ACC112 (cell line): ENCODE measurements around the gene DENND4A.

Experiments used
- H2AFZ ChIP-seq: fragments of 200-600 bp; sonication (generic); one replicate; pipeline ENCODE4 v1.6.0; 2017; ENCODE audit warnings: antibody characterized with exemption, low read length; ENCODE audit not compliant: unreplicated experiment
- H3K27ac ChIP-seq: fragments of 200-600 bp; sonication (generic); 2 replicates; pipeline ENCODE4 v1.5.1; 2014; ENCODE audit warnings: low read depth, mild to moderate bottlenecking, antibody characterized with exemption, low read length, moderate library complexity
- H3K27me3 ChIP-seq: fragments of 200-600 bp; sonication (generic); 2 replicates; pipeline ENCODE4 v1.6.1; 2014; ENCODE audit warnings: mild to moderate bottlenecking, antibody characterized with exemption, low read length, moderate library complexity, mixed read lengths; ENCODE audit not compliant: insufficient read depth
- H3K36me3 ChIP-seq: fragments of 200-600 bp; sonication (generic); 2 replicates; pipeline ENCODE4 v1.6.1; 2016; ENCODE audit warnings: mild to moderate bottlenecking, antibody characterized with exemption, low read length, moderate library complexity, mixed read lengths; ENCODE audit not compliant: insufficient read depth
- H3K4me1 ChIP-seq: fragments of 200-600 bp; sonication (generic); one replicate; pipeline ENCODE4 v1.6.1; 2016; ENCODE audit warnings: low read length, mixed read lengths; ENCODE audit not compliant: insufficient read depth, unreplicated experiment, control insufficient read depth
- H3K4me3 ChIP-seq: fragments of 200-600 bp; sonication (generic); 2 replicates; pipeline ENCODE4 v1.5.1; 2014; ENCODE audit warnings: mild to moderate bottlenecking, low read depth, low read length
- H3K79me2 ChIP-seq: fragments of 200-600 bp; sonication (generic); one replicate; pipeline ENCODE4 v1.6.0; 2016; ENCODE audit warnings: low read length; ENCODE audit not compliant: control insufficient read depth, unreplicated experiment, insufficient read depth

Gene DENND4A

DNA sequence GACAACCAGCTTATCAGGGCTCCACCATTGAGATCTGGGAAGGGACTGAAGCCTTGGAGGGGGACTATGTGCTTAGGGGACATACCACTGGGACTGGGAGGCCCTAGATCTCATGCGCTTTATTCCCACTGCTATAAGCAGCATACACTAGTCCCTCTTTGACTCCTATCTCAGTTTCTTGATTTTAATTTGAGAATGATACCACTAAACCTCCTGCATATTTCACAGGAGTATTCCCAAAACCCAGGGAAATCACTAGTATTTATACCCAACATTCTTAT is 141.1 kb downstream of the DENND4A start:
- Histone ChIP-seq H3K4me3 (no peak overlapping the region), H3K79me2 (no peaks in the 10 kb centered on the region), H2AFZ (no peak overlapping the region), H3K27ac (no peak overlapping the region), H3K27me3 (no peaks in the 10 kb centered on the region), H3K4me1 (peaks cover 27% of the 10 kb centered on the region), H3K36me3 (peaks cover 7% of the 10 kb centered on the region; the same call in 1 of the 2 replicates)

DNA sequence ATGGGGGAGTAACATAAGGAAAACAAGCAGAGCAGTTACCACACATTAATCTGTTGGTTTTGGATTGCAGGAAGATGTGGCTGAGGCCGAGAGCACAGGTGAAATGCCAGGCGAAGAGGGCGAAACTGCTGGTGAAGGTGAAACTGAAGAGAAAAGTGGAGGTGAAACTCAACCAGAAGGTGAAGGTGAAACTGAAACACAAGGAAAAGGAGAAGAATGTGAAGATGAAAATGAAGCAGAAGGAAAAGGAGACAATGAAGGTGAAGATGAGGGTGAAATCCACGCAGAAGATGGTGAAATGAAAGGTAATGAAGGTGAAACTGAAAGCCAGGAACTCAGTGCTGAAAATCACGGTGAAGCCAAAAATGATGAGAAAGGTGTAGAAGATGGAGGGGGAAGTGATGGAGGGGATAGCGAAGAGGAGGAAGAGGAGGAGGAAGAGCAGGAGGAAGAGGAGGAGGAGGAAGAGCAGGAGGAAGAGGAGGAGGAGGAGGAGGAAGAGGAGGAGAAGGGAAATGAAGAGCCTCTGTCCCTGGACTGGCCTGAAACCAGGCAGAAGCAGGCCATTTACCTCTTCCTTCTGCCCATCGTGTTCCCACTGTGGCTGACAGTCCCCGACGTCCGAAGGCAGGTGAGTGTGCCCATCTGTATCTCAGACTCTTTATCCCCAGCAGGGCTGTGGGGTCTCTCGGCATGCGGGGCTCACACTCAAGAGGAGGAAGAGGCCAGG is 141.6 kb downstream of the DENND4A start:
- H3K79me2 ChIP-seq = no peaks in the 10 kb centered on the region
- no peak overlapping the region for H2AFZ ChIP-seq
- peaks cover 26% of the 10 kb centered on the region for H3K4me1 ChIP-seq
- no peak overlapping the region for H3K27ac ChIP-seq
- H3K36me3 ChIP-seq = peaks cover 2% of the 10 kb centered on the region; the same call in 1 of the 2 replicates
- H3K27me3 ChIP-seq = no peaks in the 10 kb centered on the region
- no peak overlapping the region for H3K4me3 ChIP-seq

DNA sequence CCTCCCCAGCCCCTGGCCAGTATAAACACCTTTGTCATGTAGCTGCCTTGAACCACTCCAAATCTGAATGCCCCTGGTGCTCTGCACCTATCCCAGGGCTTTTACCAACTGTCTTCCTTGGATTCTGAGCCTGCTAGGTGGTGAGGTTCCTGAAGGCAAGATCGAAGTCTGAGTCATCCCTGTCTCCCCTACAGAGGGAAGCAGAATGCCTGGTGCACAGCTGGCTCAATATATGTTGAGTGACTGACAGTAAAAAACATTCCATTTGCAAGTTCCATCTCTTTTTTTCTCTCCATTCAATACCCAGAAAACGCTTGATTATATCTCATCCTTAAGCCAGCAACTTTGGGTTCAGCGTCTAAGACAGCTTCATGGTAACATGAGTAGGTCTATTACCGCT is 145.6 kb downstream of the DENND4A start:
- Histone ChIP-seq H3K79me2 (no peaks in the 10 kb centered on the region), H3K27ac (no peak overlapping the region), H3K4me1 (no peaks in the 10 kb centered on the region), H3K4me3 (no peak overlapping the region), H3K36me3 (no peaks in the 10 kb centered on the region), H3K27me3 (no peaks in the 10 kb centered on the region), H2AFZ (no peak overlapping the region)

DNA sequence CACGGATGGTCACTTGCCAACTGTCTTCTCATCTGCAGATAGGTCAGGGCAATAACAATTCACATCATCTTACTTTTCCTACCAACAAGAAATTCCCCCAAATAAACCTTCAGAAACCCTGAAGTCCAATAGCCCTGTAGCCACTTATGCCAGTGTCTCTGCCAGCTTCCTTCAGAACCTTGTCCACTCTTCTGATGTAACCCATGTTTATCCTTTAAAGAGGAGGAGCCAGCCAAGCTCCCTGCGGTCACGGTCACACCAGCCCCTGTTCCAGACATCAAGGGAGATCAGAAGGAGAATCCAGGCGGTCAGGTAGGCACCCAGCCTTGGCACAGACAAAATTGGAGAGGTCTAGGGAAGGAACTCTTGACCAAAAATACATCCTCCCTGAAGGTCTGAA is 146.7 kb downstream of the DENND4A start:
- no peak overlapping the region for H3K4me3 ChIP-seq
- H3K36me3 ChIP-seq = no peaks in the 10 kb centered on the region
- no peak overlapping the region for H3K27ac ChIP-seq
- no peaks in the 10 kb centered on the region for H3K4me1 ChIP-seq
- H3K27me3 ChIP-seq = no peaks in the 10 kb centered on the region
- H2AFZ ChIP-seq = no peak overlapping the region
- H3K79me2 ChIP-seq = no peaks in the 10 kb centered on the region

DNA sequence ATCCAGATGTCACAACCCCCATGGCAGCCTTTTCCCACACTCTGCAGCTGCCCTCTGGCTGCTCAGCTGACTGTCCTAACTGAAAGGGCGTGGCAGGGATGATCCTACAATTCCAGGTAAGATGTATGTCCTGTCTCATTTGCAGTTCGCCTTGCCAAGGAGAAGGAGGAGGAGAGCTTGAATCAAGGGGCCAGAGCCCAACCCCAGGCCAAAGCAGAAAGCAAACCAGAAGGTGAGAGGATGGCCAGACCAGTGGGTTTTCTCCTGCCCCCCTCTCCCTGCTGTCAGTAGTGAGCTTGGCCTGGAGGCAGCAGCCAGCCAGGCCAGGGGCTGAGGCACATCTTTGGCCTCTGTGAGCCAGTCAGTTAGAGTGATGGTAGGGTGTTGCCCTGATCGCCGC is 147.8 kb downstream of the DENND4A start:
- H2AFZ ChIP-seq = no peak overlapping the region
- no peaks in the 10 kb centered on the region for H3K27me3 ChIP-seq
- H3K36me3 ChIP-seq = no peaks in the 10 kb centered on the region
- no peak overlapping the region for H3K27ac ChIP-seq
- H3K4me1 ChIP-seq = no peaks in the 10 kb centered on the region
- no peak overlapping the region for H3K4me3 ChIP-seq
- H3K79me2 ChIP-seq = no peaks in the 10 kb centered on the region

DNA sequence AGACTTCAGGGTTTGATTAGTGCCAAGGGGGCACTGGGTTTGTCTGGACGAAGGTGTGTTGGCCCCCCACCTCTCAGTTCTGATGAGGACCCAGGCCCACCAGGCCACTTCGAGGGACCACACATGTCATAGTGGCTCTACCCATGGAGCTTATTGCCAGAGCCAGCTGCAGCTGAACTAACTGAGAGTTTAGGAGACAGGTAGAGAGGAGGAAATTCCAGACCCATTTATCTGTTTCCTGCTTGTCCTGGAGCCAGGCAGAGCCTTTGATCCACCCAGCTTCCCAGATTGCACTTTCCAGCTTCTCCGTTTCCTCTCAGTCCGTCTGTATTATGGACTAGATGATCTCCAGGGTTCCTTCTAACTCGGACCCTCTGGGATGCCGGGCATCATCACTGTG is 149.5 kb downstream of the DENND4A start:
- Histone ChIP-seq H2AFZ (no peak overlapping the region), H3K36me3 (no peaks in the 10 kb centered on the region), H3K27ac (no peak overlapping the region), H3K4me3 (no peak overlapping the region), H3K79me2 (no peaks in the 10 kb centered on the region), H3K27me3 (no peaks in the 10 kb centered on the region), H3K4me1 (peaks cover 5% of the 10 kb centered on the region)

DNA sequence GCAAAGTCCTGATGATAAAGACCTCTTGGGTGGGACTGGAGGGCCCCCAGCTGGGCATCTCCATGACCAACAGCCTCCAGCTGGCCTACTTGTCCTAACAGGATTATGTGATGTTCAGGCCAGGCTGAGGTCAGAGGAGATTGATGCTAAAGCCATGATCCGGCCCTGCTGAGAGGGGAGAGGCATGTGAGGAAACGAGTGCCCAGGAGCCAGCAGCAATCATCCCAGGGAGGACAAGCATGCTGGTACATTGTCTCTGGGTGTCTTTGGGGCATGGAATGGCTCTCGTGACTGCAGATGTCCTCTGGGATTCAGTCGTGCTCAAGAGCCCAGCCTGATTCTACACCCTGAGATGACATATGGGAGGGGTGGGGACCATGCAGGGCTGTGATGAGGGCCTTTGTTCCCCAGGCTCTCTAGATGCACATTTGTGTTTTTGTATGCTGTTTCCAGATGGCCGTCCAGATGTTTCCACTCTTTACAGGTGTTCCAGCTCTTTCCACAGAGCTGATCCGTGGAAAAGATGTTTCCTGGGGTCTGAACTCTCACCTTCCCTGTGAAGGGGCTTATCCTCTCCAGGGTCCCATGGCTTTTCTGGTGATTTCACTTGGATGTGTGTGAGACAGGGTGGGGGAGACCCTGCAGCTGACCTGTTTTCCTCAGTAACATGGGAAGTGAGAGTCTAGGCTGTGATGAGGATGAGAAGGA is 150.2 kb downstream of the DENND4A start:
- H3K27me3 ChIP-seq = no peaks in the 10 kb centered on the region
- no peak overlapping the region for H3K4me3 ChIP-seq
- no peak overlapping the region for H2AFZ ChIP-seq
- H3K27ac ChIP-seq = no peak overlapping the region
- peaks cover 5% of the 10 kb centered on the region for H3K4me1 ChIP-seq
- H3K79me2 ChIP-seq = no peaks in the 10 kb centered on the region
- no peaks in the 10 kb centered on the region for H3K36me3 ChIP-seq

DNA sequence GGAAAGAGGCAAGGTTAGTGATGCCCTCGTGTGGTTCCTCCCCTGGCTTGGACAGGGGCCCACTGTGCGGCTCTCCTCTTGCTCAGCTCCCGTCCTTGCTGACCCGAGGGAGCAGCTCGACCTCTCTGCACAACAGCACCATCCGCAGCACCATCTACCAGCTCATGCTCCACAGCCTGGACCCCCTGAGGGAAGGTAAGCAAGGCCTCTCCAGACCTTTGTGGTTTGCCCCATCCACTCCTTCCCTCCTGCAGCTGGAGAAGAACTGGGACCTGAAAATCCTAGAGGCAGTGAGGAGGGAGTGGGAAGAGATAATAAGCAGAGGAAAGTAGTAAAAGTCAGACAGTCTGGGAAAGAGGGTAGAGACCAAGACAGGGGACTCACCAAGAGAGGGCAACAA is 152.6 kb downstream of the DENND4A start:
- Histone ChIP-seq H3K79me2 (no peaks in the 10 kb centered on the region), H3K36me3 (no peaks in the 10 kb centered on the region), H3K27me3 (no peaks in the 10 kb centered on the region), H3K4me3 (no peak overlapping the region), H2AFZ (no peak overlapping the region), H3K27ac (no peak overlapping the region), H3K4me1 (peaks cover 5% of the 10 kb centered on the region)

DNA sequence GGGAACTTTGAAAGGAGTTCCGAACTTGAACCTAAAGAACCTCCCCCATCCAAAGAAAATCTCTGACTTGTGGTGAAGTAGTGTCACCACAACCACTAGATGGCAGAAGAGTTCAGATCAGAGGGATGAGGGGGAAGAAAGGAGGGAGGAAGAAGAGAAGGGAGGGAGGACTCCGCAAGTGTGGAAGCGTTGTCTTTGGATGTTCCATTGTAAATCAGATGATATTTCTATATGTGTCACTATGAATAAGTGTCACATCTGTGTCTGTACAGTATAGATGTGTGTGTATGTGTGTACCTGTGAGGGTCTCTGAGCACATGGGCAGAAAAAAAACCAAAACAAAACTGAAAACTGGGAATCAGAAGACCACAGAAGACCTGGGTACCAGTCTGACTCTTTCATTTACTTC is 153.4 kb downstream of the DENND4A start:
- H2AFZ ChIP-seq = no peak overlapping the region

DNA sequence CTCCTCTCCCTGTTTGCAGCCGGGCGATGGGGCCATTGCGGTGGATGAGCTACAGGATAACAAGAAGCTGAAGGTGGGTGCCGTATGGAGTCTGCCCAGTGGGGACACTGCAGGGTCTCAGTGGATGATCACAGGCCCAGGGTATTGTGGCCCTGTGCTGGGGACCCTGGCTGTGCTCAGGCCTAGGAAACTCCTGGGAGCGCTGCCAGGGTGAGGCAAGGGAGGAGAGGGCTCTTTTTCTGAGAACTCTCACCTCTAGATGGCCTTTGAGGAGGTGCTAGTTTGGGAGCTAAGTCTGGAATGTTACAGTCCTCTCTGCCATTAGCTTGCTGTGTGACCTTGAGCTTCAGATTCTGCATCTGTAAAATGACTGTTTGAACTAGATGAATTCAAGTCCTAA is 154.0 kb downstream of the DENND4A start:
- Histone ChIP-seq H3K27ac (no peak overlapping the region), H3K27me3 (no peaks in the 10 kb centered on the region), H3K36me3 (no peaks in the 10 kb centered on the region), H3K79me2 (no peaks in the 10 kb centered on the region), H2AFZ (no peak overlapping the region), H3K4me3 (peak overlapping the region; percentile 22; the same call in 1 of the 2 replicates), H3K4me1 (peaks cover 13% of the 10 kb centered on the region)

More for the DNA sequence above, 153.4 kb downstream of the DENND4A start:
- Histone ChIP-seq H3K4me1 (peaks cover 11% of the 10 kb centered on the region), H3K4me3 (peak overlapping the region; percentile 22), H3K36me3 (no peaks in the 10 kb centered on the region), H3K27ac (no peak overlapping the region), H3K79me2 (no peaks in the 10 kb centered on the region), H3K27me3 (no peaks in the 10 kb centered on the region)

DNA sequence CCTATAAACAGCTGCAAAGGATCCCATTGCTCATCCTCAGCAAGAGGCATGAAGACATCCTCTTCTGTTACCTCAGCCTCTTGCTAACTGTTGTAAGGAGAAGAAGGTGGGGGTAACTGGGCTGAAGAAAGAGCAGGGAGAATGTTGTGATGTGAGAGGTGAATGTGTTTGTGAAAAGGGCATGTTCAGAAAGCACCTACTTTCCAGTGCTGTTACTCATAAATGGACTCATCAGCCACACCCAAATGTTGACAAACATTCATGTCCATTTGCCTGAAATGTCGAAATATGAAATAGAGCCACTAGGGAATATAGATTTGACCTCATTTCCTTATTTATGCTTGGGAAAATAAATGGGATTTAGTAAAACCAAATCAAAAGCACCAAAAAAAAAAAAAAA is 157.7 kb downstream of the DENND4A start:
- Histone ChIP-seq H3K4me3 (no peak overlapping the region), H2AFZ (no peak overlapping the region), H3K27me3 (no peaks in the 10 kb centered on the region), H3K36me3 (no peaks in the 10 kb centered on the region), H3K79me2 (no peaks in the 10 kb centered on the region), H3K27ac (no peak overlapping the region), H3K4me1 (peaks cover 17% of the 10 kb centered on the region)
